Stomach smooth muscle (tissue), 2 donors: Measurements from ENCODE around the gene CSTF3.

Experiments
- H3K27ac ChIP-seq: one replicate; pipeline ENCODE4 v1.7.0; 2013; ENCODE audit warnings: mild to moderate bottlenecking, low read length, inconsistent platforms
- H3K27me3 ChIP-seq, 2 donors: one replicate each; pipeline ENCODE4 v1.7.0; 2013; ENCODE audit warnings: low read length in 2 of 2; ENCODE audit not compliant: insufficient read depth in 2 of 2, control insufficient read depth in 1 of 2
- H3K36me3 ChIP-seq, 2 donors: one replicate each; pipeline ENCODE4 v1.7.0; 2013; ENCODE audit warnings: low read length in 2 of 2; ENCODE audit not compliant: control insufficient read depth in 2 of 2, insufficient read depth in 2 of 2
- H3K4me1 ChIP-seq: one replicate; pipeline ENCODE4 v1.7.0; 2013; ENCODE audit warnings: low read length; ENCODE audit not compliant: control insufficient read depth, insufficient read depth
- H3K4me3 ChIP-seq, 2 donors: one replicate each; pipeline ENCODE4 v1.7.0; 2013; ENCODE audit warnings: low read length in 2 of 2
- H3K9ac ChIP-seq, 2 donors: one replicate each; pipeline ENCODE4 v1.7.0; 2013; ENCODE audit warnings: low read length in 2 of 2, mild to moderate bottlenecking in 1 of 2
- H3K9me3 ChIP-seq, 2 donors: one replicate each; pipeline ENCODE4 v1.7.0; 2013; ENCODE audit warnings: low read length in 2 of 2; ENCODE audit not compliant: control insufficient read depth in 2 of 2
- donor health status: healthy.
- donor health status: Pancreatic carcinoma.

CSTF3 gene

GRCh38 chr11:33161120-33162005 is at the start of gene CSTF3:
Gene CSTF3 (minus strand): TSS chr11:33161480. CDS start chr11:33161325, 155 bp downstream.
- peak within 1 kb of the TSS; percentile 89 to 95 for H3K9ac ChIP-seq
- peaks cover 12% of the 10 kb centered on the region for H3K4me1 ChIP-seq
- H3K27me3 ChIP-seq: no peaks in the 10 kb centered on the region
- H3K9me3 ChIP-seq: no peaks in the 10 kb centered on the region
- peak within 1 kb of the TSS; percentile 82 for H3K27ac ChIP-seq
- H3K36me3 ChIP-seq: no peaks in the 10 kb centered on the region
- H3K4me3 ChIP-seq: peak within 1 kb of the TSS; percentile 90 to 98

GRCh38 chr11:33208150-33208549 is 46.9 kb upstream of the CSTF3 start:
- Histone ChIP-seq H3K36me3 (no peaks in the 10 kb centered on the region), H3K4me1 (peaks cover 7% of the 10 kb centered on the region), H3K4me3 (no peak overlapping the region), H3K9ac (no peak overlapping the region), H3K27ac (no peak overlapping the region), H3K27me3 (no peaks in the 10 kb centered on the region), H3K9me3 (no peaks in the 10 kb centered on the region)

DNA sequence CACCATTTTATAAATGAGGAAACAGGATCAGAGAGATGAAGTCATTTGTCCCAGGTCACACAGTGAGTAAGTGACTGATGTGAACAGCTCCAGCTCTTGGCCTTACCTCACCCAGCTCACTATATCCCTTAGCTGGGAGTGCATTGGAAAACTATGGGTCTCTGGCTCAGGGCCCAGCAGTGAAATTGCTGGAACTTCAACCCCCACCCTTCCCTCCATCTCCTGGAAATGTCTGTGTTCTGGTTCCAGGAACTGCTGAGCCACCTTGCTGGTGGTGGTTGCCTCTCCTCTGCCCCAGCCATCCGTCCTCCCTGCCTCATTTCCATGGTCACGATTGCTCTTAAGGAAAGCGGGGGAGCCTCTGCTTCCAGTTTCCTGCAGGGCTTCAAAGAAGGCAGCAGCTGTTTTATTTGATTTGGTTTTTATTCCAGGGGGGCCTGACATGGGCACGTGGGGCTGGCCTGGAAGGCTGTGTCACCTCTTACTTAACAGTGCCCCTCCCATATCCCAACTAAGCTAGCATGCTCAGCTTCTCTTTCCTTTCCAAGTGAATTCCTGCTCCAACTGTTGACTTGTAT is 46.2 kb upstream of the CSTF3 start:
- H3K27me3 ChIP-seq: no peaks in the 10 kb centered on the region
- no peak overlapping the region for H3K4me3 ChIP-seq
- no peak overlapping the region for H3K27ac ChIP-seq
- no peaks in the 10 kb centered on the region for H3K9me3 ChIP-seq
- no peak overlapping the region for H3K9ac ChIP-seq
- no peaks in the 10 kb centered on the region for H3K36me3 ChIP-seq
- peaks cover 7% of the 10 kb centered on the region for H3K4me1 ChIP-seq

GRCh38 chr11:33197915-33198727 is 36.8 kb upstream of the CSTF3 start:
- H3K4me3 ChIP-seq: no peak overlapping the region
- H3K9ac ChIP-seq: no peak overlapping the region
- no peak overlapping the region for H3K27ac ChIP-seq
- no peaks in the 10 kb centered on the region for H3K27me3 ChIP-seq
- no peaks in the 10 kb centered on the region for H3K36me3 ChIP-seq
- no peaks in the 10 kb centered on the region for H3K9me3 ChIP-seq
- H3K4me1 ChIP-seq: no peaks in the 10 kb centered on the region

- Histone ChIP-seq H3K4me3 (no peak overlapping the region), H3K27me3 (no peaks in the 10 kb centered on the region), H3K27ac (no peak overlapping the region), H3K4me1 (no peaks in the 10 kb centered on the region), H3K36me3 (no peaks in the 10 kb centered on the region), H3K9me3 (no peaks in the 10 kb centered on the region), H3K9ac (no peak overlapping the region)
Measured at GRCh38 chr11:33195462-33196173, 34.3 kb upstream of the CSTF3 start.

GRCh38 chr11:33194455-33194854 is 33.2 kb upstream of the CSTF3 start:
- H3K27me3 ChIP-seq: peaks cover 0 to 2% of the 10 kb centered on the region in 2 donors
- H3K9ac ChIP-seq: no peak overlapping the region
- no peaks in the 10 kb centered on the region for H3K36me3 ChIP-seq
- H3K27ac ChIP-seq: no peak overlapping the region
- H3K4me3 ChIP-seq: no peak overlapping the region
- H3K4me1 ChIP-seq: no peaks in the 10 kb centered on the region
- no peaks in the 10 kb centered on the region for H3K9me3 ChIP-seq

DNA sequence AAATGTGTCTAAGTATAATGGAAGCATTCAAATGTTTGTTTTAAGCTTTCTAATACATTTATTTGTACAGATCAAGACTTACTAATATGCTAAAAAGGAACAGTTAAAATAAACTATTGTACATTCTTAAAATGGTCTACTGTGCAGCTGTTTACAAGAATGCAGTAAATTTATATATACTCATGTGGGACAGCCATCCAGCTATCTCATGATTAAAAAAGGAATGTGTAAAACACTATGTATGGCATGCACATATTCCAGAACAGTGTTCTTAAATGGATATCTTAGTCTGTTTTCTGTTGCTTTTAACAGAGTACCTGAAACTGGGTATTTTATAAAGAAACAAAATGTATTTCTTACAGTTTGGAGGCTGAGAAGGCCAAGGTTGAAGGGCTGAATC is 30.2 kb upstream of the CSTF3 start:
- no peak overlapping the region for H3K9ac ChIP-seq
- H3K36me3 ChIP-seq: no peaks in the 10 kb centered on the region
- no peaks in the 10 kb centered on the region for H3K4me1 ChIP-seq
- H3K4me3 ChIP-seq: no peak overlapping the region
- no peaks in the 10 kb centered on the region for H3K9me3 ChIP-seq
- H3K27ac ChIP-seq: no peak overlapping the region
- peaks cover 0 to 2% of the 10 kb centered on the region in 2 donors for H3K27me3 ChIP-seq

DNA sequence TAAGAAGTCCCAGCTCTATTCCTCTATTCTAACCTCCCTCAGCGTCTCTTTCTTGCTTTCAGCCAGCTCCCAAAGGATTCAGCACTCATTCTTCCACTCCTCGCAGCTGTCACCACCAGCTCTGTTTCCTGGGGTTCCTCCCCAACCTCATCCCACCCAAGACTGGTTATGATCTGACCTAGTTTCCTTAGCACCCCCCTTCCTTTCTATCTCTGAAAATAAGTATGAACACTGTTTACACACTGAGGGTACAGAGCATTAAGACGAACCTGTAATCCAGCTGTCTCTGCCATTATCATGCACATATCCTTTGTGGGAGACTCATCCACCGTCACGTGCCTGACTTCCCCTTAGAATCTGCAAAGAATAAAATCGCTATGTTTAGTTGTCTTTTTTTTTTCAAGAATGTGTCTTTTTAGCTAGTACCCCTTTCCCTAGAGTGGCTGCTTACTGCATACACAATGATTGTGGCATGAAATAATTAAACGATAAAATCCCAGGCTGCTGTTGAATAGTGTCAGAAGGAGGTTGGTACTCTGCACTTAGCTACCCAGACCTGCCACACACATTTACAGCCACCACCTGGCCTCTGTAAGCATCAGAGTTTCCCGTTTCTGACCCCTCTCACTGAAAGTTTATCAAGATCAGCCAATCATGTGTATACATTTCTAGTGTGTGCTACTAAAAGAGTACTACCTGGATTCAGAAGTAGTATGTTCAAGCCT is 26.9 kb upstream of the CSTF3 start:
- Histone ChIP-seq H3K9me3 (no peaks in the 10 kb centered on the region), H3K27ac (no peak overlapping the region), H3K27me3 (peaks cover 0 to 2% of the 10 kb centered on the region in 2 donors), H3K9ac (no peak overlapping the region), H3K4me1 (no peaks in the 10 kb centered on the region), H3K4me3 (no peak overlapping the region), H3K36me3 (no peaks in the 10 kb centered on the region)

DNA sequence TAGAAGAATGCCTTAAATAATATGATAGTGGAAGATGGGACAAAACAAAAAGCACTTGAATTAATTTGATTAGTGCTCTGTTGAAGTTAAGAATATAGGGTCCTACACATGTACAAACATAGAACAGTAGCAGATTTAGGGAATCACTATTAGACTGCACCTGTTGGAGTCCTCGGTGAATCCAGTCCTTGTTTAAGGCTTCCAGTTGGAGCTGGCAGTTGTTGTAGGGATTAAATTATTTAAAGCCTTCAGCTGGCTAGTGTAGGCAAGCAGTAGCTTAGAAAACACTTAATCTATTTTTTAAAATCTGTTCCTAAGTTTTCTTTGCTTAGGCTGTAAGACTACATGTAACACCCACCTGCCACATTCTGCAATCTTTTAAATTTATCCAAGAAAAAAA is 24.5 kb upstream of the CSTF3 start:
- Histone ChIP-seq H3K4me1 (no peaks in the 10 kb centered on the region), H3K4me3 (no peak overlapping the region)

More for the DNA sequence above, 24.5 kb upstream of the CSTF3 start:
- Histone ChIP-seq H3K27me3 (peaks cover 0 to 2% of the 10 kb centered on the region in 2 donors), H3K36me3 (no peaks in the 10 kb centered on the region), H3K9ac (no peak overlapping the region), H3K27ac (no peak overlapping the region), H3K9me3 (no peaks in the 10 kb centered on the region)
